Measurements from ENCODE around the gene MAN1A1.

The MAN1A1 gene

GRCh38 chr6:119226089-119226488 is 123.5 kb downstream of the MAN1A1 start:
- peak; percentile 12 for DNase-seq

- no peak for DNase-seq
Observed at GRCh38 chr6:119224095-119224701, 125.4 kb downstream of the MAN1A1 start.

- no peak for DNase-seq
Observed at GRCh38 chr6:119220452-119220851, 129.1 kb downstream of the MAN1A1 start.

GRCh38 chr6:119218548-119218947 is 131.0 kb downstream of the MAN1A1 start:
- no peak for DNase-seq

GRCh38 chr6:119215885-119216590 is 133.5 kb downstream of the MAN1A1 start:
- no peak for DNase-seq

- DNase-seq = no peak
Observed at GRCh38 chr6:119215309-119215708, 134.3 kb downstream of the MAN1A1 start.

- DNase-seq = no peak
Observed at GRCh38 chr6:119210596-119210995, 139.0 kb downstream of the MAN1A1 start.

- DNase-seq = no peak
Observed at GRCh38 chr6:119209452-119210205, 139.9 kb downstream of the MAN1A1 start.

DNA sequence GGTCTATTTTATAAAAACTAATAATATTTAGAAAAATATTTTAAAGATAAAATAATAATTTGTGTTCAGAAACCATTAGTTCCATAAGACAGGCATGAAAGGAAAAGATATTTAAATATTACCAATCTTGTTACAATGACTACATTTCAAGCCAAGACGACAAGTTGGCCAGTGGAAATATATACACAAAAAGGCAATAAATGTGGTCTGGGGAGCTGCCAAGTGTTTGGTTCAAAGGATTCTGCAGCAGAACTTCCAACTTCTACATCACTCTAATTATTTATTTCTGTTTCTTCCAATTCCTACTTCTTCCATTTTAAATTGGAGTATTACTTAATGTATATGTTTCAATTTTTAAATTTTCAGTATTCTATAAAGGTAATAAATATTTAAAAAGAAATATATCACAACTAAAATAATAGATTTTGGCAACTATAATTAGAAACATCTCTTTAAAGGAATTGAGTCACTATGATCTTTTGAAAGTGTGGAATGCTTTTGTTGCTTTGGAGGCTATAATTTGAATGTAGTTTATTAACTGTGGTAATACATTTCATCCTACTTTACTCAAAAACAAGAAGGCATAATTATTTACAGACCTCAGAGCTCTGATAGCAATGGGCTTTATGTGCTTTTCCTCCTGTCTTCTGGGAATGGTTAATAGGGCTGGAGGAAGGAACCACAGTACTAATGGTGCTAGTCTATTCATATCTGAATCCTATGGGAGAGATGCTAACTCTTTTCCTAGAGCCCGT is 141.4 kb downstream of the MAN1A1 start:
- DNase-seq = no peak

GRCh38 chr6:119207327-119207726 is 142.2 kb downstream of the MAN1A1 start:
- DNase-seq = no peak

GRCh38 chr6:119205911-119206618 is 143.5 kb downstream of the MAN1A1 start:
- no peak for DNase-seq

DNA sequence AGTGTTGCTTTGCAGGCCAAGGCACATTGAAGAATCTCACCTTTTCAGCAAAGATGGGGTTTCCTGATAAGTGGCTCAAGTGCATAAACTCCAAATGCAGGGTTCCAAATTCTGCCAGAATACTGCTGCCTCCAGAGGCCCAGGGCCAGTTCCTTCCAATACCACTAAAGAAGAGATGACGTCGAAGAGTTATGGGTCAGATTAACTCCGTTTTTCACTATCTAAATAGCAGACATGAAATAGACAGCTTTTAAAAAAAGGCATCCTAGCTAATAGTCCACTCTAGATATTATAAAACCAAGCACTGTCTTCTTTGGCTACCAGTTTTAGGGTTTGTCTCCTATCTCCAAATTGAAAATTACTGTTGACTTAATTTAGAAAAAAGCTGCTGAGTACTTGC is 144.8 kb downstream of the MAN1A1 start:
- no peak for DNase-seq

GRCh38 chr6:119201480-119201879 is 148.1 kb downstream of the MAN1A1 start:
- DNase-seq = peak; percentile 80

DNA sequence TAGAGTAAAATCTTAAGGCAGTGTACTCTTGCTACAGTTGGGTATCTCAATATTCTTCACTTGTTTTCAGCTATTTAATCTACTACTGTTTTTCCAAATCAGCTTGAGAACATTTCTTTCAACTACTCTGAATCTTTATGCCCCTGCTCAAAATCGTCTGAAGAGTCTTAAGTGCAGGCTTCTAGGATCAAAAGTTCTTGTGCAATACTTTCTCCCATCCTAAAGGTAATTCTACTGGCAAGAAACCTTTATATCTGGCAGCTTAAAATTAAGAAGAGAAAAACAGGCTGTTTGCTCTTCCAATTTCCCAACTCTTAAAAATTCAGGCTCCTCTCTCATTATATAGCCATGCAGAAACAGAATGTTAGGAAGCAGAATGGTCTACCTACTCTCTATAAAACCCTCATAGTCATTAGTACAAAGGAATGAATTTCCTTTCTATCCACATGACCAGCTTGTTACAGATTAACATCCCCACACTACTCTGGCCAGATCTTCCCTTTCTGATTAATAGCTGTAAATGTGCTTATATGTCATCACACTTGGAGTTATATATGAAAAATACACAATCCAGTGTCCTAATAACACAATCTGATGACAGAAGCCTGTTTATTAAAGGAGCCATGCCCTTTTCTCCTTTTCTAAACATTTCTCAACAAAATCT is 148.9 kb downstream of the MAN1A1 start:
- no peak for DNase-seq

DNA sequence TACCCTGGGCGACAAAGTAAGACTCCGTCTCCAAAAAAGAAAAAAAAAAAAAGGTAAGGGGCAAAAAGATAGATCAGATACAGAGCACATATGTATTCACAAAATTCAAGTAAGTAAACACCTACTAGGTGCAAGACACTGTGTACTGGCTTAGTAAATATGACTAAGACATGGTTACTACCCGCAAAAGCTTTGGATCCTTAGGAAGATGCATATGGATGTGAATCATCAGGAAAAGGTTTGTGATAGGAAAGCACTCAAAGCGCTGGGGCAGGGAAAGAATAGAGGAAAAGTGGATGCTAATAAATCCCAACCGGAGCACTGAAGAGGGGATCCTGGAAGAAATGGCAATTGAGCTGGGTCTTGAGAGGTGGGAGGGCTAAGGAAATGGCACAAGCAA is 152.3 kb downstream of the MAN1A1 start:
- no peak for DNase-seq

DNA sequence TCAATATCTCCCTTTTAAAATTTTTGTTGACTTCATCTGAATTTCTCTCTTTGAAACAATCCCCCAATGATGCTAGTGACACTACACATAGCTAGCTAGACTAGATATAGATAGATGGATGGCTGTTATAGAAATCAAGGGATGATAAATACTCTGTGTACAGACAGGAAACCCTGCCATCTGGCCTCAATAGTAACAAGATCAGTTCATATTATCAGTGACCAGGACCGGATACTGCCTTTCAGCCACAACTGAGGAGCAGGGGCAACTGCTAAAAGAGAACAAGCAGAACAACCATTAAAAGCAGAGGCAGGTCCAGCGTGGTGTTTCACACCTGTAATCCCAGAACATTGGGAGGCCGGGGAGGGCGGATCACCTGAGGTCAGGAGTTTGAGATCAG is 152.8 kb downstream of the MAN1A1 start:
- DNase-seq = no peak

- DNase-seq = no peak
Observed at GRCh38 chr6:119195848-119196247, 153.7 kb downstream of the MAN1A1 start.

GRCh38 chr6:119195204-119195603 is 154.4 kb downstream of the MAN1A1 start:
- no peak for DNase-seq

DNA sequence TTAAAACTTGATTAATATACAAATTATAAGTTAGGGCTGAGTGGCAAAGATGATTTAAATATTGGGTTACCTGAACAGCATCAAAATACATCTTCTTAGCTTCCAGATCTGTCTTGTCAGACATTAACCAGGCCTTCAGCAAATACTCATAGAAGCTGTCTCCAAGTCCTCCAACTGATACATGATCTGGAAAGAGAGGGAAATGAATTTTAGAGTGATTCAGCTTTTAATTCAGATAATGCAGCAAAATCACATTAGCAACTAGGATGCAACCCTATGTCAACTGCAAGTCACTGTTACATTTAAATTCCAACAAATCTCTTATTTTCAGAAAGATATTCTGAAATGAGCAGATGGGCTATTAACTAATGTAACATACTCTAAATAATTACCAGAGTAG is 155.9 kb downstream of the MAN1A1 start:
- no peak for DNase-seq

- DNase-seq = no peak
Observed at GRCh38 chr6:119192200-119192599, 157.4 kb downstream of the MAN1A1 start.

- no peak for DNase-seq
Observed at GRCh38 chr6:119190176-119190575, 159.4 kb downstream of the MAN1A1 start.

GRCh38 chr6:119189498-119189897 is 160.1 kb downstream of the MAN1A1 start:
- DNase-seq = no peak
